Ascending aorta (tissue), 2 donors: ENCODE results near the gene RARRES1. TPM values are rescaled to one million over a fixed set of nuclear protein-coding genes. Genes with fewer than 3 reads are reported as not detected.

ENCODE experiments used
- DNase-seq, 2 donors: peaks; one replicate each; pipeline ENCODE4 v3.0.0-alpha.2; 2019; ENCODE audit warnings: low spot score in 2 of 2
- H3K27ac ChIP-seq, 2 donors: fragments of 200-600 bp; sonication (generic); one replicate each; pipeline ENCODE4 v1.5.1; 2016 to 2017; ENCODE audit warnings: mild to moderate bottlenecking in 1 of 2
- H3K27me3 ChIP-seq: fragments of 200-600 bp; sonication (generic); one replicate; pipeline ENCODE4 v1.5.1; 2017
- H3K36me3 ChIP-seq, 2 donors: fragments of 200-600 bp; sonication (generic); one replicate each; pipeline ENCODE4 v1.5.1; 2016
- H3K4me1 ChIP-seq, 2 donors: fragments of 200-600 bp; sonication (generic); one replicate each; pipeline ENCODE4 v1.5.1; 2016 to 2017; ENCODE audit warnings: mild to moderate bottlenecking in 1 of 2
- H3K4me3 ChIP-seq, 2 donors: fragments of 200-600 bp; sonication (generic); one replicate each; pipeline ENCODE4 v1.5.1; 2016 to 2017; ENCODE audit warnings: mild to moderate bottlenecking in 1 of 2
- H3K9me3 ChIP-seq, 2 donors: fragments of 200-600 bp; sonication (generic); one replicate each; pipeline ENCODE4 v1.5.1; 2016
- intact Hi-C: fragments of 100-400 bp; cut with DNase I; formaldehyde crosslinking; loops from one replicate; pipeline ENCODE4 v1.15.1; 2023
- total RNA-seq: library from RNA; depleted of rRNA; stranded (reverse); fragments of >200 nt; gene quantifications from one replicate; pipeline ENCODE4 v1.1.0, GENCODE V29; 2016
- TF ChIP-seq, protein P1 (sequence below), 3 experiments: fragments of 200-600 bp in 2 of 3; fragments of 450-650 bp in 1 of 3; sonication (generic) in 2 of 3; IDR thresholded peaks; one replicate each; pipeline ENCODE4 v1.5.1; 2016 to 2019; ENCODE audit warnings: antibody characterized with exemption in 3 of 3, mild to moderate bottlenecking in 1 of 3, moderate library complexity in 1 of 3

Gene RARRES1
- total RNA-seq, 1 donor from 2014 or later, result 520 TPM

DNA sequence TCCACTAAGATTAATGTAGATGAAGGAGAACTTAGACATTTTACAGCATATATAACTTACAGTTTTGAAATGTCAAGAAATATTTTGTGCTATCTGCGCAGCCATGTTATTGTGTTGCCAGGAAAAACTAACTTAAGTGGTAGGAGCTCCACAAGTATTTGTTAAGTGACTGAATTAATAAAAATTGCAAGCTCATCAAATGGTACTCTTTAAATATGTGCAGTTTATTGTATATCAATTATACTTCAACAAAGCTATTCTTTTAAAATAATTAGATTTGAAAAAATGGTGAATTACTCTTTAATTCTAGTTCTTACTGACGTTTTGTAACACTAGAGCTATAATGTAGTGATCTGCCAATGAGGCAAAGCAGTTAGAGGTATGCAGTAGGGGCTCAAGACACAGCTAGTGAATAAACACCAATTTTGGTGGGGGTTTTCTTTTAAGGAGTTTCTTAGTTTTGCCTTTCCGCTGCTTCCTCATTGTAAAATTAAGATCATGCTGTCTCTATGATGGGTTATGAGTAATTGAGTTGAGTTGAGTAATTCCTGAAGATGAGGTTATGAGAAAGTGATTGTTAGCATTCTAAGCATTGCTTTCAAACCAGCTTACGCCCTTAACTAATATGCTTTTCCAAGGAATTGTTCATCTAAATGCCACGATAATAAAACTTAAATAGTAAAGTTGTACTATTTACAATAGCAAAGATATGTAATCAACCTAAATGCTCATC lies 48.9 kb downstream of the RARRES1 start:
- H3K4me3 ChIP-seq, result no peak overlapping the region
- H3K9me3 ChIP-seq, result no peaks in the 10 kb centered on the region
- H3K4me1 ChIP-seq, result no peaks in the 10 kb centered on the region
- no peaks in the 10 kb centered on the region for H3K27me3 ChIP-seq
- intact Hi-C loops, result no loop called here
- no peak for DNase-seq
- H3K27ac ChIP-seq, result no peak overlapping the region
- TF ChIP-seq, protein P1, sequence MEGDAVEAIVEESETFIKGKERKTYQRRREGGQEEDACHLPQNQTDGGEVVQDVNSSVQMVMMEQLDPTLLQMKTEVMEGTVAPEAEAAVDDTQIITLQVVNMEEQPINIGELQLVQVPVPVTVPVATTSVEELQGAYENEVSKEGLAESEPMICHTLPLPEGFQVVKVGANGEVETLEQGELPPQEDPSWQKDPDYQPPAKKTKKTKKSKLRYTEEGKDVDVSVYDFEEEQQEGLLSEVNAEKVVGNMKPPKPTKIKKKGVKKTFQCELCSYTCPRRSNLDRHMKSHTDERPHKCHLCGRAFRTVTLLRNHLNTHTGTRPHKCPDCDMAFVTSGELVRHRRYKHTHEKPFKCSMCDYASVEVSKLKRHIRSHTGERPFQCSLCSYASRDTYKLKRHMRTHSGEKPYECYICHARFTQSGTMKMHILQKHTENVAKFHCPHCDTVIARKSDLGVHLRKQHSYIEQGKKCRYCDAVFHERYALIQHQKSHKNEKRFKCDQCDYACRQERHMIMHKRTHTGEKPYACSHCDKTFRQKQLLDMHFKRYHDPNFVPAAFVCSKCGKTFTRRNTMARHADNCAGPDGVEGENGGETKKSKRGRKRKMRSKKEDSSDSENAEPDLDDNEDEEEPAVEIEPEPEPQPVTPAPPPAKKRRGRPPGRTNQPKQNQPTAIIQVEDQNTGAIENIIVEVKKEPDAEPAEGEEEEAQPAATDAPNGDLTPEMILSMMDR (IDR thresholded peaks at IDR 0.05), result no peak
- peaks cover 6 to 19% of the 10 kb centered on the region in 2 donors for H3K36me3 ChIP-seq

DNA sequence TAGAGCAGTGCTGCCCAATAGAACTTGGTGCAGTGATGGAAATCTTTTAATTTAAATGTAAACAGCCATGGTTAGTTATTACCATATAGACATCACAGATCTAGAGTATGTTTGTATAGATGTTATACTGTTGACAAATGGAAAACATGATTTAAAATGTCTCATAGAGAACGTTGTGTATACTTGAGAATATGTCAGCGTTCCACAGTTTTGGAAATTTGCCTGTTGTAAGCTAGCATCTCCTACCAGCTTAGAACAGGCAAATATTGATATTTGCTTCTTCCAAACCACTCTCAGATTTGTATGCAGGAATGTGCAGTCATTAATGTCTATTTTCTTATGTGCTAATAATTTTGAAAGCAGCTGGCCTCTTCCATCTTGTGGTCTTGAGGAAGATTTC lies 51.4 kb downstream of the RARRES1 start:
- TF ChIP-seq, protein P1 (IDR thresholded peaks at IDR 0.05), result no peak
- H3K9me3 ChIP-seq, result no peaks in the 10 kb centered on the region
- H3K27me3 ChIP-seq, result no peaks in the 10 kb centered on the region
- intact Hi-C loops, result no loop called here
- no peak overlapping the region for H3K4me3 ChIP-seq
- peaks cover 10 to 21% of the 10 kb centered on the region in 2 donors for H3K36me3 ChIP-seq
- no peak for DNase-seq
- H3K4me1 ChIP-seq, result no peaks in the 10 kb centered on the region
- H3K27ac ChIP-seq, result no peak overlapping the region

DNA sequence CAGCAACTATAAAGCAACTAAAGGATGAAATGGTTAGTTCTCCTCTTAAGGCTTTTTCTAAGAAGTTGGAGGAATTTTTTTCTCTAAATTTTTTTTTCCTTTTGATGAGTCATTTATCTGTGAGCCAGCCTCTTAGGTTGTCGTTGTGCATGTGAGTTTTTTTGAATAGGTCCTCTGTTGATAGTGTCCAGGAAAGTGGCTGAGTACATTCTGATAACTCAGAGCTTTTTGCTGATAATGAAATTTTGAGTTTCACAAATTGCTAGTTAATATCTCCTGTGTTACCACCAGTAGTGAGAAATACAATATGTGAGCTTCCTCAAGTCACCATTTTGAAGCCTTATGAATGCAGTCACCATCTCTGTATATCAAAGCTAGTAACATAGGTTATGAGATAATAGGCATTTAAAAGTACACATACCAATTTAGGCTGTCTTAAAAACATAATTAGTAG lies 52.7 kb downstream of the RARRES1 start:
- H3K36me3 ChIP-seq, result peaks cover 10 to 23% of the 10 kb centered on the region in 2 donors
- intact Hi-C loops, result no loop called here

DNA sequence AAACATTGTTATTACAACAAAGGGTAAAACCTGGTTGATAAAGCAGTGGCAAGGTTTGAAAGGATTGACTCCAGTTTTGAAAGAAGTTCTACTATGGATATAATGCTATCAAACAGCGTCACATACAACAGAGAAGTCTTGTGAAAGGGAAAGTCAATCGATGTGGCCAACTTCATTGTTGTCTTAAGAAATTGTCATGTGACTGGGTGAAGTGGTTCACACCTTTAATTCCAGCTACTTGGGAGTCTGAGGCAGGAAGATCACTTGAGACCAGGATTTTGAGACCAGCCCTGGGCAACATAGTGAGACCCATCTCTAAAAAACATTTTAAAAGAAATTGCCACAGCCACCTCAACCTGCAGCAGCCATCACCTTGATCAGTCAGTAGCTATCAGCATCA lies 53.6 kb downstream of the RARRES1 start:
- no peaks in the 10 kb centered on the region for H3K27me3 ChIP-seq
- no peaks in the 10 kb centered on the region for H3K4me1 ChIP-seq
- no peaks in the 10 kb centered on the region for H3K9me3 ChIP-seq
- intact Hi-C loops, result no loop called here
- TF ChIP-seq, protein P1 (IDR thresholded peaks at IDR 0.05), result no peak
- H3K27ac ChIP-seq, result no peak overlapping the region
- DNase-seq, result no peak
- H3K36me3 ChIP-seq, result peaks cover 4 to 23% of the 10 kb centered on the region in 2 donors
- H3K4me3 ChIP-seq, result no peak overlapping the region

More for the DNA sequence above, 52.7 kb downstream of the RARRES1 start:
- Histone ChIP-seq H3K9me3 (no peaks in the 10 kb centered on the region), H3K4me1 (no peaks in the 10 kb centered on the region), H3K4me3 (no peak overlapping the region), H3K27ac (no peak overlapping the region), H3K27me3 (no peaks in the 10 kb centered on the region)
- DNase-seq, result no peak
- TF ChIP-seq, protein P1 (IDR thresholded peaks at IDR 0.05), result no peak

DNA sequence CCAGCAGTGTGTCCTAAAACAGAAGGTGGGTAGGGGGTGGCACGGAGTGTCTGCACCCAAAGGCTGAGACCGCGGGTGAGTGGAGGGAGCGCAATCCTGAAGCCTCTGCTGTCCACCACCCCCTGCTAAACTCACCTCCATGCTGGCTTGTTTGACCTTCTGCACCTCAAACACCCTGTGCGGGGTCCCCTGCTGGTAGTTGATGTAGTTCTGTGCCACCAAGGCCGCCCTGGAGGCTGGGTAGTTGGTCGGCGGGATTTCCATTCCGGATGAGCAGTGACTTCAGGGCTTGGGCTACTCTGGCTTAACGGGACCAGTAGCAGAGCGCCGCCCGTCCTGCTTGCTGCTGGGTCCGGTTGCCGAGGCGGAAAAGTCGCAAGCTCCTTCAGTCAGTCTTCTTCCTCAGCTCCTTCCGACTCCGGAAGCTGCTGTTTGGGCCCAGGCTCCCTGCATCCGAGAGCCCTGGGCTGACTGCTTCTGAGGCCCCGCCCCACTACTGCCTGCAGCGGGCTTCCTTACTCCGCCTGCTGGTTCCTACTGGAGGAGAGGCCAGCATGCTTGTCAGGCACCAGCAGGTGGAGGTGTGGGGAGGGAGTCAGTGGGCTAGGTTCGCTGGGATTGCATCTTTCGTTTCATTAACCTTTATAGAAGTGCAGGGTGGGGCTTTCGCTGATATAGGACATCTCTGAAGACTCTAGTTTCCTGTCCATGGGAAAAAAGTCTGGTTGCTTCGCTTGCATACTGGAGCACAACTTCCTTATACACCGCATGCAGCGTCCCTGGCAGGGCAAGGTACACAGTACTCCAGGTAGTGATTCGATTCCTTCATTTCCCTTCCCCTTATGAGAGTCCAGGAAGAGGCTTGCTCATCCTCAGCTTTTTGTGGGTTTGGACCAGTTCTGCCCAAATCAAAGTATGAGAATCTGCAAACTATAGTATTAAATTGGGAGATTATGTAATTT lies 59.8 kb downstream of the RARRES1 start, which contains the start of gene LXN:
Gene LXN (minus strand): TSS at position 434 of the 962 bp plus-strand sequence. CDS start 170 bp downstream, at position 264.
- Histone ChIP-seq H3K27ac (peak within 1 kb of the TSS; percentile 32 to 74), H3K27me3 (no peaks in the 10 kb centered on the region), H3K4me1 (no peaks in the 10 kb centered on the region), H3K9me3 (no peaks in the 10 kb centered on the region), H3K36me3 (peaks cover 9 to 22% of the 10 kb centered on the region in 2 donors), H3K4me3 (peak within 1 kb of the TSS; percentile 49 to 67)
- intact Hi-C loops, result no loop called here
- peak; percentile 27 to 83 for DNase-seq
- TF ChIP-seq, protein P1 (IDR thresholded peaks at IDR 0.05), result peak; percentile 22 to 52 (median 34)
